DMS53 treated with DMSO at 0.1 percent for 48 hours (cell line): Measurements from ENCODE around the gene FAM13C.
A peak's percentile ranks its signal among the peaks of the same experiment; 100 is the strongest.

ENCODE experiments used
- DNase-seq: peaks from one replicate; lab custom pipeline; 2025; ENCODE audit not compliant: unreplicated experiment; lab: John Stamatoyannopoulos, UW

FAM13C gene

DNA sequence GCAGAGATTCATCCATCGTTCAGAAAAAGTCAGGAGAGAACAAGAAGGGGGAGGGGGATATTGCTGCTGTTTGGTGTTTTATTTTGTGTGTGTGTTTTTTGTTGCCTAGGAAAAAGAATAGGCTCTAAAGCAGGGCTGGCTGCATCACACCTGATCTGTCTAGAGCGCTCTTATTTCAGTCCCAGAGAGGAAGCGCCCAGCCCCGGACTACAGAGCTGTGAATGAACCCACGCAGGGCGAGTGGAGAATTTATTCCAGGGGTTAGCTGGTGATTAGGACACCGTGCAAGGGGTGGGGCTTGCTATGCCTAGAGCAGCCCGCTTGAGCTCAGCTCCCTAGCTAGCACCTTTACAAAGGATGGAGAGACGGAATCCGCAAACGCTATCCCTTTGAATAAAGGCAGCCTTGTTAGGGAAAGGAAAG, 621 bp upstream of the FAM13C start:
- peak; percentile 78 for DNase-seq

DNA sequence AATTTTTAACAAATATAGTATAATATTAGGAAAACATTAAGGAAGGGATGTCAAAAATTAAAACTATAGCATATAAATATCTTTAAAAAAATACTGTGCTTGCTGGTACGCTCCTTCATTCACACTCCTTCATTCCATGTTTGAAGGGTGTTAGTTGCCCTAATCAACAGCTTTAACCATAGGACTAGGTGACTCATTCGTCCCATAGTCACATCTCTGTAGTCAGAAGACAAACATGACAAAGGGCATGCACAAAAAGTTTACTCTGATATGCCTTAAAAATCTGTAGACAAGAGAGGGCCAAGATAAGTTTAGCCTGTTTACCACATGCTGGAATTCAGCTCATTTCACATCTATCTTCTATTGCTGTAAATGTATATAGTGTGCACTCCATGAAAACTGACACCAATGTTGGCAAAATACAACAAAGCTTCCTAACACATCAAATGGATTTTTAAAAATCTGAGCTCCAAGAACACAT, 646 bp downstream of the FAM13C start:
- DNase-seq: peak; percentile 34

GRCh38 chr10:59360605-59361405, 1.5 kb downstream of the FAM13C start:
- DNase-seq: no peak

GRCh38 chr10:59358576-59358975, 3.8 kb downstream of the FAM13C start:
- DNase-seq: no peak

DNA sequence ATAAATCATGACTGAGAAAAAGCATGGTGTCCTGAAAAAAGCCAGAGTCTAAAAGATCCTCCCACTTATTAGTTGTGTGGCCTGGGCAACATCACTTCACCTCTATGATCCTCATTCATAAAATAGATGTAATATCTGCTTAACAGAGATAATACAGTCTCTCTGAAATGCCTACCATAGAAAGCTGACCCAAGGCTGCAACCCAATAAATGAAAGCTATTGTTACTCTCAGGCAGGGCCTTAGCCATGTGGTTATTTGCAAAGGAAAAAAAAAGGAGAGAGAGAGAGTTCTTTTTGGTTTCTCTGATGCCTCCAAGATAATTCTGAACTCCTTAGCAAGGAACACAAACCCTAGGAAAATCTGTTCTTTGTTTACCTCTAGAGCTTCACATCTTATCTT, 7.9 kb downstream of the FAM13C start:
- no peak for DNase-seq

DNA sequence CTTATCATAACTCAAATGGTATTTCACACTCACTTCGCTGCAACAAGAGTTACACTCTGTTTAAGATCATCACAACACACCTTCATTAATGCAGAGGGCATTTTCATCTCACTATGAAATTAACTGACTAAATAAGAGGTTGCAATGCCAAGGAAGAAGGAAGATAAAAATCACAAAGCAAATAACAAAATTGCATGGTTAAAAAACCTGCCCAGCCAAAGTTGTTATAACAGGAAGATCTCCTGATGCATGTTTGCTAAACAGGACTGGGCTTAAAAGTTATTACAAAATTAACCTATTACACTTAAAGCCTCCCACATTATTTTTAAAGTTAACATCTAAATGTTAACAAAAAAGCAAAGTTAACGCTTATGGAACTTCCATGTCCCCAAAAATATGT, 11.8 kb downstream of the FAM13C start:
- no peak for DNase-seq

GRCh38 chr10:59346321-59346720, 16.0 kb downstream of the FAM13C start:
- no peak for DNase-seq

DNA sequence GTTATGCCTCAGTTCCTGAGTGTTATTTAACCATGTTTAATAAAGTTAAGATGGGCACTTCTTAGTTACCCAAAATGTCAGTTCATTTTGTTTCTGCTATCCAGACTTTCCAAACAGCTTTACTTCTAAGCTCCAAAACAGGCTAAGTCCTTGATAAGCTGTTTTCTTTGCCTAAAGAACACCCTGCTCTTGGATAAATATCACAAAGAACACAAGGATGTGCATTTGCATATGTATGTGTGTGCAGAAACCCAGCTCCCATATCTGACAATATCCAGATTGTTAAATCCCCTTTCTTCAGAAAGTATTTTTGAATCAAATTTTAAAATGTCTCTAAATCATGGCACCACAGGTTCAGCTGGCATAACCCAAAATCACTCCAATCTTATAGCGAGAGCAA, 19.6 kb downstream of the FAM13C start:
- no peak for DNase-seq

DNA sequence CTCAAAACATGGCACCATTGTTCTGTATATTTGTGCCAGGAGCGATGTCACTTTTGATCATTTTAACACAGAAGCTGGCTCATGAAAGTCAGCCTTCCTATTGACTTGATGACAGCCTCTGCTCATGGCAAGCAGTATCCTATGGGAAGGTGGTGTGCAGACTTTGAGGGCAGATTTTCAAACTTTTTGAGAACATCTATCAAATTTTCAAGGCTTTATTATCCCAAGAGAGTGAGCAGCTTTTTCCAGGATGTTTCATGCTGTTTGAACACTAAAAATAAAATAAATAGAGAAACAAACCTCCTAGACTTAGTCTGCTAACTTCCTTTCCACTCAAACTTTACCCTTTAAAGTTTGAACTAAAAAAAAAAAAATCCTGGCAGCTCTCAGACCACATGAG, 20.3 kb downstream of the FAM13C start:
- no peak for DNase-seq

- no peak for DNase-seq
Observed at GRCh38 chr10:59340285-59340684, 22.1 kb downstream of the FAM13C start.

- no peak for DNase-seq
Observed at GRCh38 chr10:59339351-59339750, 23.0 kb downstream of the FAM13C start.

GRCh38 chr10:59337201-59337652, 25.1 kb downstream of the FAM13C start:
- no peak for DNase-seq

- no peak for DNase-seq
Observed at GRCh38 chr10:59336632-59337031, 25.7 kb downstream of the FAM13C start.

GRCh38 chr10:59335497-59335896, 26.9 kb downstream of the FAM13C start:
- DNase-seq: no peak

GRCh38 chr10:59333701-59334100, 28.6 kb downstream of the FAM13C start:
- DNase-seq: no peak

- no peak for DNase-seq
Observed at GRCh38 chr10:59332581-59332980, 29.8 kb downstream of the FAM13C start.

DNA sequence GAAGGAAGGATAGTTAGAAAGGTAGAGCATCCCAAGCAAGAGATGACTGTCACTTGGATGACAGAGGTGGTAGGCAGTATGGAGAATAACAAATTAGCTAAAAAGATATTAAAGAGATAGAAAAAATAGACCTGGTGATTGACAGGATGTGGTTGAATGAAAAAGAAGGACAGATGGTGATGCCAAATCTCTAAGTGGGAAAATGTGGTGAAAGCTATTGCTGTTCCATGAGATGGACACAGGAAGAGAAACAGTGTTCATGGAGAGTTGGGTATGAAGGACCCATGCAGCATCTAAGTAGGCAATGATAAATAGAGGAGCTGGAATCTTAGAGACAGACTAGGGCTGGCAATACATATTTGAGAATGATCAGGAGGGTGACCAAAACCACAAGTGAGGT, 30.7 kb downstream of the FAM13C start:
- no peak for DNase-seq

GRCh38 chr10:59325116-59325515, 37.2 kb downstream of the FAM13C start:
- no peak for DNase-seq

DNA sequence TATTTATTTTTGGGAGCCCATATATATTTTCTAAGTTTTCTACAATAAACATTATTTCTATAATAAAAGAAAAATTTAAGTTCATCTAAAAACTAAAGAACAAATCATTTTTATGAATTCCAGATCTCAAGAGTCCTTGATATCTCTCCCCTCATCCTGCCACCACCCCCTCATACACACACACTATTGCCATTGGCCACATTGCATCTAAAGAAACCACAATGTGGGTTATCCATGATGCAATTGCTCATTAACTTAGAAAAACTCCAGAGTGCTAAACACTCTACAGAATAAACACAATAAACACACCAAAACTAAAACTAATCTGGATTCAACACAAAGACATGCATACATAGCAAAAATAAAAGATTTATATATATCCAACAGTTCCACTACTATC, 37.8 kb downstream of the FAM13C start:
- no peak for DNase-seq

DNA sequence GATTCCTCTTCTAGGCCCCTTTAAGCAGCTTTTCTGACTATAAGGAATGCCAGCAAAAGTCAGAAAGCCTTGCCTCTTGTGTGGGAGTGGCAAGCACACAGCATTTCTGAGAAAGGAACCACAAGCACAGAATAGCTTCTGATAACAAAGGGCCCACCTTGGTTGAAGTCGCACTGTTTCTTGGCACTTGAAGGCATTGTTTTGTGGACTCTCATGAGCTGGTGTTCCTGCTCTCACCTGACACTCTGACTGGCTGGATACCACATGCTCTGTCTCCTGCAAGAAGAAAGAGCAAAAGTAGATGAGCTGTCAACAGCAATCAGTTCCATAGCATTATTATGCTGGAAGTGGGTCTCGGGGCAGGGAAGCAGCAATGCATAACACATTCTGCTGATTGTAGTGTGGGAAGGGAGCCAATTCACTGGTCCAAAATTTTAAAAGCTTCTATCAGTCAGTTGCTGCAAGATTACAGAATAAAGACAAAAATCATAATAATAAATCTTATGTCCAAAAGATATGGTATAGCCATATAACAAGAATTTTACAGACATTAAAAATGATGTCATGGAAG, 38.4 kb downstream of the FAM13C start:
- no peak for DNase-seq

DNA sequence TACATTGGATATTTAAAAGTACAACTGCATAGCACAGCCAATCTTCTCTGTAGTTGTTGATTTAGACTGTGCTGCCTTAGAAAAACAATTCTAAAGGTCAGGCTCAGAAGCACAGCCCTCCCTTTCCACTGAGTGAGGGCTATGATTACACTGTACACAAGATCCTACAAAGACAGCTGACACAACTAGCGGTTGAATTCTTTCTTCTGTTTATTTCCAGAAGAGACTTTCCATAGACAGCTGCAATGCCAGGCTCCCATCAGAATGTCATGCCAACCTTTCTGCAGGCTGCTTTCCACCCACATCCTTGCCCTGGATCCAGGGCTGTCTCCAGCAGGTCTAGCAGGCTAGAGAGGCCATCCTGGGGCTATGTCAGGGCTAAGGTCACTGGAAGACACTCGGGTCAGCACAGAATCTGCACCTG, 39.3 kb downstream of the FAM13C start:
- DNase-seq: peak; percentile 64

GRCh38 chr10:59322131-59322530, 40.2 kb downstream of the FAM13C start:
- no peak for DNase-seq

- DNase-seq: no peak
Observed at GRCh38 chr10:59320355-59320754, 42.0 kb downstream of the FAM13C start.
